ENCODE results near the gene PARD6G.

Gene PARD6G

DNA sequence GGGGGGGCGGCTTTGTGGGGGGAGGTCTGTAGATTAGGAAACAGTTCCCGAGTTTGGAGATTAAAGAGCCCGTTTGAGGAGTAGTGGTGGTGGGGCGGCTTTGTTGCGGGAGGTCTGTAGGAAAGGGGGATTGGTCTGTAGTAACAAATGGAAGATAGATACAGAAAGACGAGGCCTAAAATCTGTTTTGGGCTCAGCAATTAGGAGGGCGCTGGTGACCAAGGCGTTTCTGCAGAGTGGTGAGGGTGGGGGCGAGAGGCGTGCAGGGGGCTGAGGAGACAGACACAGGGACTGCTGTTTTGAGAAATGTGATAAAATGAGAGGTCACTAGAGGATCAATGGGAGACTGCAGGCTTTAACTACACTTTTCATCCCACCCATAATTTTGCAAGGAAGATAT, 139.9 kb downstream of the PARD6G start:
- DNase-seq (ENCODE audit: low spot score), result no peak
